Pancreas (tissue), 10 donors: ENCODE data around the gene MRPL54. TPM values are rescaled to one million over a fixed set of nuclear protein-coding genes. Genes with fewer than 3 reads are reported as not detected.

Source experiments
- ATAC-seq, 4 donors: fragments of 200-7000 bp; cut with Tn5 transposase; one replicate each; pipeline versions ENCODE4 v1.8.0 to v1.9.1; 2020; ENCODE audit warnings: mild to moderate bottlenecking in 4 of 4, moderate library complexity in 4 of 4
- DNase-seq, 6 donors: peaks; one replicate each; pipeline ENCODE4 v3.0.0-alpha.2; 2020
- FAIRE-seq: peaks from 2 replicates; lab custom pipeline; 2012; peaks lifted over from hg19 to GRCh38; lab: Jason Lieb, UNC
- H3K27ac ChIP-seq, 4 donors: fragments of 200-600 bp; sonication (generic); 1 replicate in 3 of 4; 2 replicates in 1 of 4; pipeline versions ENCODE4 v1.5.0 to v1.8.0; 2020
- H3K27me3 ChIP-seq, 4 donors: fragments of 200-600 bp; one replicate each; pipeline ENCODE4 v1.8.0; 2021
- H3K36me3 ChIP-seq, 3 donors: fragments of 200-600 bp; sonication (generic) in 1 of 3; one replicate each; pipeline versions ENCODE4 v1.5.0 to v1.8.0; 2020 to 2021
- H3K4me1 ChIP-seq, 3 donors: fragments of 200-600 bp; one replicate each; pipeline ENCODE4 v1.8.0; 2021
- H3K4me3 ChIP-seq, 4 donors: fragments of 200-600 bp; sonication (generic) in 2 of 4; one replicate each; pipeline versions ENCODE4 v1.5.0 to v1.8.0; 2020 to 2021
- H3K9me3 ChIP-seq, 4 donors: fragments of 200-600 bp; one replicate each; pipeline ENCODE4 v1.8.0; 2021
- WGBS, 2 donors: extraction: QIAGEN DNeasy Blood & Tissue Kit; methylation state at CpG; one replicate each; pipeline ENCODE4 v1.1.7; 2013; 5-methylcytosine and 5-hydroxymethylcytosine counted together
- intact Hi-C, 3 donors: fragments of 100-400 bp; cut with DNase I; formaldehyde crosslinking; loops; one replicate each; pipeline versions ENCODE4 v1.11.1 to v1.14.2; 2022
- polyA plus RNA-seq, 2 donors: library from polyadenylated mRNA; stranded (reverse); fragments of 200-250 nt; gene quantifications; one replicate each; pipeline ENCODE4 v1.2.3, GENCODE V29; 2013
- total RNA-seq, 6 donors: library from RNA; stranded (reverse); fragmentation: NEBNext Ultra II Directional in 4 of 6; extraction: Animal tissue kit (Norgen Biotek cat#: 25700) in 4 of 6; gene quantifications; one replicate each; pipeline versions ENCODE4 v1.2.1 to v1.2.4, GENCODE V29; 2021 to 2023
- TF ChIP-seq, protein P1 (sequence below), 4 donors: fragments of 200-600 bp; sonication (generic) in 3 of 4; IDR thresholded peaks; one replicate each; pipeline versions ENCODE4 v1.5.0 to v1.8.0; 2021; ENCODE audit warnings: antibody characterized with exemption in 4 of 4
- donor health status: healthy with polysubstance abuse.
- donor health status: DM: no; HTN: no; CAD: no; lungs with moderate emphysema.
- donor health status: DM: no; HTN: no; CAD: no.
- donor health status: control.
- donor health status: control.
- donor health status: Bipolar disorder and iron deficiency.
- donor health status: DM: yes; HTN: yes; CAD: no.
- donor health status: DM: no; HTN: no; CAD: no.
- donor health status: DM: no; HTN: no; CAD: no.
- donor health status: DM: yes; HTN: yes; CAD: no.

Gene MRPL54
- total and polyA plus RNA-seq, 8 donors = 30.0 to 104 (median 38.3) TPM

DNA sequence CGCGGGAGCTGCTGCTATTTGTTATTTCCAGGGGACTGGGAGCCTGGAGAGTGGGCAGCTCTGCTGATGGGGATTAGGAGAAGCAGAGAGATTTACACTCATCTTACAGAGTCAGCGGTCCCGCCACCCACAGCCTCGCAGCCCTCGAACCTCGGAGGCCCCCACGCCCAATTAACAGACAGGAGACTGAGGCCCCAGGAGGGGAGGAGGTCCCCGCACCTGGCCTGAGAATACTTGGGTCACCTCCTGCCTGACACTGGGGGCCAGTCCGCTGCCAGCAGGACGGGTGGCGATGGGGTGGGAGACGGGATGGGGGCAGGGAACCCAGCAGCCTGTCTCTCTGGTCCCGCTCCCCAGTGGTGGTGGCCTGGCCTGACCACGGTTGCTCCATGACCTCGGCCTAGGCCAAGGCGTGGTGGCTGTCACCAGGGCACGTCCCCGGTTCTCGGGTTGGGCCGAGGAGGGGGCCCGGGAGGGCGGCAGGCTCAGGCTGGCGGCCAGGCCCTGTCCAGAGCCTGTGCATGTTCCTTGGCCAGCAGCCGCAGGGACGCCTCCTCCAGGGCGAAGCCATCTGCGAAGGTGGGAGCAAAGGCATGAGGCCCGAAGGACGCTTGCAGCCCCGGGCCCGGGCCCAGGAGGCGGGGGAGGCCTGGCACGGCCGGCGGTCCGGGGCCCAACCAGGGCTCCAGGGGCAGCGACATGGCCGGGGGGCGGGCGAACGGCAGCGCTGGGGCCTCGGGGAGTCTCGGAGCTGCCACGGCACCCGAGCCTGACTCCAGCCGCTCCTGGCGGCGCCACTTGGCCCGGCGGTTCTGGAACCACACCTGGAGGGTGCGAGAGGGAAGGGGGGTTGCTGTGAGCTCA is 7.9 kb downstream of the MRPL54 start:
- FAIRE-seq = no peak
- no peak overlapping the region for H3K27ac ChIP-seq
- peak in 2 of 6 donors; percentile 9 to 74 for DNase-seq
- no peaks in the 10 kb centered on the region for H3K9me3 ChIP-seq
- ATAC-seq = no peak
- TF ChIP-seq, protein P1, sequence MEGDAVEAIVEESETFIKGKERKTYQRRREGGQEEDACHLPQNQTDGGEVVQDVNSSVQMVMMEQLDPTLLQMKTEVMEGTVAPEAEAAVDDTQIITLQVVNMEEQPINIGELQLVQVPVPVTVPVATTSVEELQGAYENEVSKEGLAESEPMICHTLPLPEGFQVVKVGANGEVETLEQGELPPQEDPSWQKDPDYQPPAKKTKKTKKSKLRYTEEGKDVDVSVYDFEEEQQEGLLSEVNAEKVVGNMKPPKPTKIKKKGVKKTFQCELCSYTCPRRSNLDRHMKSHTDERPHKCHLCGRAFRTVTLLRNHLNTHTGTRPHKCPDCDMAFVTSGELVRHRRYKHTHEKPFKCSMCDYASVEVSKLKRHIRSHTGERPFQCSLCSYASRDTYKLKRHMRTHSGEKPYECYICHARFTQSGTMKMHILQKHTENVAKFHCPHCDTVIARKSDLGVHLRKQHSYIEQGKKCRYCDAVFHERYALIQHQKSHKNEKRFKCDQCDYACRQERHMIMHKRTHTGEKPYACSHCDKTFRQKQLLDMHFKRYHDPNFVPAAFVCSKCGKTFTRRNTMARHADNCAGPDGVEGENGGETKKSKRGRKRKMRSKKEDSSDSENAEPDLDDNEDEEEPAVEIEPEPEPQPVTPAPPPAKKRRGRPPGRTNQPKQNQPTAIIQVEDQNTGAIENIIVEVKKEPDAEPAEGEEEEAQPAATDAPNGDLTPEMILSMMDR (IDR thresholded peaks at IDR 0.05) = no peak
- H3K4me3 ChIP-seq = no peak overlapping the region
- intact Hi-C loops = no loop called here
- no peaks in the 10 kb centered on the region for H3K27me3 ChIP-seq
- WGBS, 2 donors = 68 to 81% methylated on average over 46 to 53 of the region's 53 CpGs
- no peaks in the 10 kb centered on the region for H3K4me1 ChIP-seq
- H3K36me3 ChIP-seq = peaks cover 0 to 20% (median 4%) of the 10 kb centered on the region in 3 donors

DNA sequence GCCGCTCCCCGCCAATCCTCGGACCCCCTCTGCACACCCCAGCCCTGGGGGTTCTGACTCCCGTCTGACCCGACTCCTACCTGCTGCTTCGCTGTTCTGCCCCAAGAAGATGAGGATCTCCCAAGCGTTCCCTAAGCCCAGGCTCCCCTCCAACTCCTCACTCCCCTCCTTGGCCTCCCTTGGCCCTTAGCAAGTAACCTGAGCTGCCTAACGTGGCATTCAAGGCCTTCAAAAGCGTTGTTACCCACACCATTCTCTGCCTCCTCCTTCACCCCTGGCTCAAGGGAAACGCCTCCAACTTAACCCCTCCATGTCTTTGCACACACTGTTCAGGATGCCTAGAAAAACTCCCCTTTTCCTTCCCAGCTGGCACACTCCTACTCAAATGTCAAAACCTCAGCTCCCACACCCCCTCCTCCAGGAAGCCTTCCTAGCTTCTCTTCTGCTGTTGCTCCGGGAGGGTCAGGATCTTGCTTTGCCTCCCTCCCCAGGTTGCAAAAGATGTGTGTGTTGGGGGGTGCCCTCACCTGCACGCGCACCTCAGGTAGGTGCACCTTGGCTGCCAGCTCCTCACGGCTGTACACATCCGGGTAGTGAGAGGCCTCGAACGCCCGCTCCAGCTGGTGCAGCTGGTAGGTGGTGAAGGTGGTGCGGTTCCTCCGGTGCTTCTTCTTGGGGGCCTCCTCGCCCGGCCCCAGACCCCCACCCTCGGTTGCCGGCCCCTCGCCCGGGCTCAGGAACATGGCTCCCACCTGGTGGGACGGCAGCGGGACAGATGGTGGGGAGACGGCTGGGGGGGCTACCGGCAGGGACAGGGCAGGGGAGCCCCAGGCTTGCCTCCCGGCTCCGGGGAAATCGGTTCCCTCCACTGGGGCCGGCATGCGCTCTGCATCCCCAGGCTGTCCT is 8.8 kb downstream of the MRPL54 start:
- Histone ChIP-seq H3K4me3 (no peak overlapping the region), H3K36me3 (peaks cover 0 to 15% (median 3%) of the 10 kb centered on the region in 3 donors), H3K4me1 (no peaks in the 10 kb centered on the region), H3K27ac (no peak overlapping the region), H3K27me3 (no peaks in the 10 kb centered on the region), H3K9me3 (no peaks in the 10 kb centered on the region)
- no peak for ATAC-seq
- no peak for FAIRE-seq
- intact Hi-C loops = no loop called here
- TF ChIP-seq, protein P1 (IDR thresholded peaks at IDR 0.05) = no peak
- DNase-seq = peak in 1 of 6 donors; percentile 73
- 75 to 84% methylated on average over 35 of the region's 35 CpGs for WGBS, 2 donors

DNA sequence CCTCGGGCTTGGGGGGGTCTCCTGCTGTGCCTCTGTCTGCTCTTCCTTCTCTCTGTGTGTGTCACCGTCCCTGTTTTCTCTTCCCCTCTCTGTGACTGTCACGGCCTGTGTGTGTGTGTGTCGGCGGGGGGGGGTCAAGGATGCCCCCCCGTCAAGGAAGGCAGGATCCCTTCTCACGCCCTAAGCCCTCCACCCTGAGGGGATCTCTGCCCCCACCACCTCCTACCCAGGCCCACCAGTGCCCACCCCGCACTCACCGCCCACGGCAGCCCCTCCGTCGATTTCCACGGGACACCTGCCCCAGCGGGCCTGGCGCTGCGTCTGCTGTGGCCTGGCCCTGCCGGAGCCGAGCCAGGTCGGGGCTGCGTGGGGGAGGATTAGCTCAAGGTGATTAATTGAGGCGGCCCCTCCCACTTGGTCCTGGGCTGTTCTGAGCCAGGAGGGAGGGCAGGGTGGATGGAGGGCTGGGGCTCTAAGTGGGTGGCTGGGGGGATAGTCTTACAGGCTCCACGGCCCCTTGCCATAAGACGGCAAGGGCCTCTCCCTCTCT is 9.5 kb downstream of the MRPL54 start, which contains the start of gene RAX2:
RAX2 (minus strand) TSS at position 323 of the 550 bp plus-strand sequence. CDS start 486 bp downstream, outside the sequence.
- TF ChIP-seq, protein P1 (IDR thresholded peaks at IDR 0.05) = no peak
- FAIRE-seq (no peak), ATAC-seq (peak in 1 of 4 donors; percentile 14), DNase-seq (peak in 1 of 6 donors; percentile 68)
- Histone ChIP-seq H3K36me3 (peaks cover 0 to 7% (median 0%) of the 10 kb centered on the region in 3 donors), H3K4me1 (no peaks in the 10 kb centered on the region), H3K27me3 (no peaks in the 10 kb centered on the region), H3K9me3 (no peaks in the 10 kb centered on the region), H3K4me3 (no peak within 1 kb of the TSS), H3K27ac (no peak within 1 kb of the TSS)
- WGBS, 2 donors = 31 to 32% methylated on average over 23 of the region's 23 CpGs
- intact Hi-C loops = no loop called here

DNA sequence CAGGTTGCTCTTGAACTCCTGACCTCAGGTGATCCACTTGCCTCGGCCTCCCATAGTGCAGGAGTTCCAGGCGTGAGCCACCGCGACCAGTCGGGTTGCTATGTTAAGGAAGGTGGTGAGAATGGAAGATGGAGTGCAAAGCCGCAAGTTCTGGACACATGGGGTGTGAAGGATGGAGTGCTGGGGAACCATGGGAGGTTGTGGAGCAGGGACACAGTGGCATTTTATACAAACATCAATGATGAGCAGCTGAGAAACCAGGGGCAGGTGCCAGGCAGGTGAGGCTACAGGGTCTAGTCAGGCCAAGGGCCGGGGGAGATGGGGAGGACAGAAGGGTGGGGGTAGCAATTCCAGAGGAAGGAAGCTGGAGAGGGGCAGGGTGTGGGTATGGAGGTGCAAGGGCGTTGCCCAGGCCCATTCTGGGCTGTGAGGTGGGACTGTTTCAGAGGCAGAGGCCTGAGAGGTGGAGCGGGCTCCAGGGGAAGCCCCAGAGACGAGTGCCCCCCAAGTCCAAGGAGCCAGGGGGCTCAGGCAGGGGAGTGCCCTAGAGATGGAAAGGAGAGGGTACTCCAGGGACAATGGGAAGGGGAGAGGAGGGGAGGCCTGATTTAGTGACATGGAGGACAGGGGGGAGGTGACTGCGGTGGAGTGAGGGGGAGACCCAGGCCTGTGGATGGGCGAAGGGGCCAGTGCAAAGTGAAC is 11.5 kb downstream of the MRPL54 start:
- intact Hi-C loops = no loop called here
- Histone ChIP-seq H3K4me1 (no peaks in the 10 kb centered on the region), H3K36me3 (no peaks in the 10 kb centered on the region), H3K9me3 (no peaks in the 10 kb centered on the region), H3K27ac (no peak overlapping the region), H3K4me3 (no peak overlapping the region), H3K27me3 (no peaks in the 10 kb centered on the region)
- TF ChIP-seq, protein P1 (IDR thresholded peaks at IDR 0.05) = no peak
- DNase-seq = no peak
- no peak for ATAC-seq
- 82 to 83% methylated on average over 12 of the region's 12 CpGs for WGBS, 2 donors
- no peak for FAIRE-seq
